ENCODE measurements around the gene UCHL1. TPM values are rescaled to one million over a fixed set of nuclear protein-coding genes. Genes with fewer than 3 reads are reported as not detected.

Gene UCHL1
- total RNA-seq, 1 experiment from 2014 or later, result not detected

DNA sequence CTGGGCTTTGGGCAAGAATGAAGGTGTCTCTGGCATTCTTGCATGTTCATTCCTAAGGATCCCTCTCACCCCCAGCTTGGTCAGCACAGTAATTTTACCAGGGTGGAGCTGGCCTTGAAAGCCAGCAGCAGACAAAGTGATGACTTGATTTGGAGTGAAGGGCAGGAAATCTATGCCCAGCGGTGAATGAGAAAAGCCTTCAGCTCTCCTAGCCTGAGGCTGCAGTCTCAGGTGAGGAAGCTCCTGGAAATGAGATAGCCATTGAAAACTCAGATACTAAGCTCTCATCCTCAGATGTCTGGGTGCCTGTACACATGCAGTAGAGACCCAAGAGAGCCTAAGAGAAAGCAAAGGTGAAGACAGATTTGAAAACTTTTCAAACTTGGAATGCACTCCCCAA is 10.7 kb upstream of the UCHL1 start:
- Histone ChIP-seq H3K4me1 (ENCODE audit: low read length) (no peaks in the 10 kb centered on the region), H3K4me3 (ENCODE audit: low read length) (no peak overlapping the region), H3K4me2 (ENCODE audit: low read depth, low read length, poor library complexity, severe bottlenecking) (no peak overlapping the region), H4K20me1 (ENCODE audit: insufficient read depth, low read depth, low read length) (no peaks in the 10 kb centered on the region), H3K36me3 (ENCODE audit: insufficient read depth, low read length) (no peaks in the 10 kb centered on the region), H3K27ac (ENCODE audit: low read length) (no peak overlapping the region), H3K9me2 (replicated peaks; ENCODE audit: insufficient read depth, low read length) (no peaks in the 10 kb centered on the region), H3K9ac (ENCODE audit: low read length) (no peak overlapping the region), H3K79me2 (ENCODE audit: low read length) (no peaks in the 10 kb centered on the region), H3K27me3 (ENCODE audit: low read length) (no peaks in the 10 kb centered on the region), H3K9me3 (ENCODE audit: low read length) (no peaks in the 10 kb centered on the region), H2AFZ (ENCODE audit: low read length) (no peak overlapping the region)
- DNase-seq, result no peak

DNA sequence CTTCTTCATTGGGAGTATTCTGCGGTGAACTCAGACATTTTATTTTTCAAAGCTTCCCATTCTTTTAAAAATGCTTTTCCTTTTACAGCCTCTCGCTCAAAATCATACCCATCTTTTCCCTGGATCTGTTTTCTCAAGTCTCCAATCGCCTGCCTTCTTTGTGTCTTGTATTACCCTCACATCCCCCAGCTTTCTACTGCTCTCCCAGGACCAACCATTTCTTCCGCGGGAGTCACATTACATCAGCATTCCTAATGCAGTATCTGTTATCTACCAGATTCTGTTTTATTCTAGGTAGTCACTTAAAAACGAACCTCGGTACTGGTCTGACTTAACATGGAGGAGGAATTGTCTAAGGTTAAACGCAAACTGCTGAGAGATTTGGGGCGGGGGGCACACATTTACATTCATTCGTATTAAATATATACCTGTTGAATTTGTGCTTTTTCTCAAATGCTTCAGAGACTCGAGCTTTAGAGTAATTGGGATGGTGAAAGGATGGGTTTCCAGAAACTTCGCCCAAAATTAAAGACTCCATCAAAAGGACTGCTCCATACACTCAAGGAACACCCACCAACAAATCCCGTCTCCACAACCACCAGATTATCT is 493 bp upstream of the UCHL1 start:
- no peaks in the 10 kb centered on the region for H3K36me3 ChIP-seq (ENCODE audit: insufficient read depth, low read length)
- H3K4me2 ChIP-seq (ENCODE audit: low read depth, low read length, poor library complexity, severe bottlenecking), result no peak overlapping the region
- H3K27ac ChIP-seq (ENCODE audit: low read length), result no peak overlapping the region
- DNase-seq, result no peak
- H3K9ac ChIP-seq (ENCODE audit: low read length), result no peak overlapping the region
- no peaks in the 10 kb centered on the region for H3K27me3 ChIP-seq (ENCODE audit: low read length)
- no peaks in the 10 kb centered on the region for H3K9me3 ChIP-seq (ENCODE audit: low read length)
- H4K20me1 ChIP-seq (ENCODE audit: insufficient read depth, low read depth, low read length), result no peaks in the 10 kb centered on the region
- no peak overlapping the region for H3K4me3 ChIP-seq (ENCODE audit: low read length)
- H3K4me1 ChIP-seq (ENCODE audit: low read length), result no peaks in the 10 kb centered on the region
- no peaks in the 10 kb centered on the region for H3K9me2 ChIP-seq (replicated peaks; ENCODE audit: insufficient read depth, low read length)
- no peak overlapping the region for H2AFZ ChIP-seq (ENCODE audit: low read length)
- no peaks in the 10 kb centered on the region for H3K79me2 ChIP-seq (ENCODE audit: low read length)

DNA sequence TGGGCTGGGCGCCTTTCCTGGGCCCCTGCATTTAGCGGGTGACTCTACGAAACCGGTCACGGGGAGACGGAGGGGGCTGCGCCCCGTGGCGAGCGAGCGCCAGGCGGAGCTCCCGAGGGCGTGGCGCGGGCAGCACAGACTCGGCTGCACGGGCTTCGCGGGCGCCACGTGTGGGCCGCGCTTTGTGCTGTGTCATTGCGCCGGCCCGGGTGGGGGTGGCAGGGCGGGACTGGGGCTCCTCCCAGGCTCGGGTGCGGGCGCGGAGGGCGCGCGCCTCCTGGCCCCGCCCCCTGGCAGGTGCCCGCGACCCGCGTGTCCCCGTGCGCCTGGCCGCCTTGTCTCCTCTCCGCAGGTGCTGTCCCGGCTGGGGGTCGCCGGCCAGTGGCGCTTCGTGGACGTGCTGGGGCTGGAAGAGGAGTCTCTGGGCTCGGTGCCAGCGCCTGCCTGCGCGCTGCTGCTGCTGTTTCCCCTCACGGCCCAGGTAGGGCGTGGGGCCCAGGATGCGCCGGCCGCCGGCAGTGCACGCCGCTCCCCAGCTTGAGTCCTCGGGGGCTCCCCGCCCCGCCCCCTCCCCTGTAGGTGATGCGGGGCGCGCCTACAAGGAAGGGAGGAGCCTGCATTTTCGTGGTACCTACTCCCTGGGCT is 651 bp downstream of the UCHL1 start:
- no peak for DNase-seq
- H2AFZ ChIP-seq (ENCODE audit: low read length), result no peak overlapping the region
- no peak overlapping the region for H3K4me2 ChIP-seq (ENCODE audit: low read depth, low read length, poor library complexity, severe bottlenecking)

DNA sequence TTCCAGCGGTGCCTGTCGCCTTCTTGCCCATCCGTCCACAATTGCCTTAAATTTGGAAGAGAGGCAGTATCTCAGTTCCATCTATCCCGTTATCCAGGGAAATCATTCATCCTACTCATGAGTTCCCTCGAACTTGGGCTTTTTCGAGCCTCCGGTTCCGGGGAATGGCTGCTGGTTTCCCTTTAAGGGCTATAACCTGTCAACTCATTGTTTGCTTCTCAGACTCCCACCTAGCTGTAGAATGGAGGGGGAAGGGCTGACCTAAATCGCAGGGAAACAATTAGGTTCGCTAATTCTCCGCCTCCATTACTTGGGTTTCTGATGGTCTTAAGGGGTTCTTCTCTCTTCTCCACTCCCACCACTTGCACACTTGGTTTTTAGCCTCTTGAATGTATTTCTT is 1.2 kb downstream of the UCHL1 start:
- H3K27me3 ChIP-seq (ENCODE audit: low read length), result no peaks in the 10 kb centered on the region
- H4K20me1 ChIP-seq (ENCODE audit: insufficient read depth, low read depth, low read length), result no peaks in the 10 kb centered on the region
- no peaks in the 10 kb centered on the region for H3K36me3 ChIP-seq (ENCODE audit: insufficient read depth, low read length)
- no peak overlapping the region for H3K27ac ChIP-seq (ENCODE audit: low read length)
- H3K9me3 ChIP-seq (ENCODE audit: low read length), result no peaks in the 10 kb centered on the region
- no peaks in the 10 kb centered on the region for H3K4me1 ChIP-seq (ENCODE audit: low read length)
- H3K9me2 ChIP-seq (replicated peaks; ENCODE audit: insufficient read depth, low read length), result no peaks in the 10 kb centered on the region
- H3K4me3 ChIP-seq (ENCODE audit: low read length), result no peak overlapping the region
- no peak overlapping the region for H3K9ac ChIP-seq (ENCODE audit: low read length)
- H3K79me2 ChIP-seq (ENCODE audit: low read length), result no peaks in the 10 kb centered on the region
- H2AFZ ChIP-seq (ENCODE audit: low read length), result no peak overlapping the region
- no peak overlapping the region for H3K4me2 ChIP-seq (ENCODE audit: low read depth, low read length, poor library complexity, severe bottlenecking)
- DNase-seq, result no peak

More for the DNA sequence above, 651 bp downstream of the UCHL1 start:
- H3K4me1 ChIP-seq (ENCODE audit: low read length), result no peaks in the 10 kb centered on the region
- no peak overlapping the region for H3K27ac ChIP-seq (ENCODE audit: low read length)
- H3K9me3 ChIP-seq (ENCODE audit: low read length), result no peaks in the 10 kb centered on the region
- H3K79me2 ChIP-seq (ENCODE audit: low read length), result no peaks in the 10 kb centered on the region
- no peak overlapping the region for H3K9ac ChIP-seq (ENCODE audit: low read length)
- H3K36me3 ChIP-seq (ENCODE audit: insufficient read depth, low read length), result no peaks in the 10 kb centered on the region
- H3K9me2 ChIP-seq (replicated peaks; ENCODE audit: insufficient read depth, low read length), result no peaks in the 10 kb centered on the region
- H3K4me3 ChIP-seq (ENCODE audit: low read length), result no peak overlapping the region
- no peaks in the 10 kb centered on the region for H3K27me3 ChIP-seq (ENCODE audit: low read length)
- no peaks in the 10 kb centered on the region for H4K20me1 ChIP-seq (ENCODE audit: insufficient read depth, low read depth, low read length)

DNA sequence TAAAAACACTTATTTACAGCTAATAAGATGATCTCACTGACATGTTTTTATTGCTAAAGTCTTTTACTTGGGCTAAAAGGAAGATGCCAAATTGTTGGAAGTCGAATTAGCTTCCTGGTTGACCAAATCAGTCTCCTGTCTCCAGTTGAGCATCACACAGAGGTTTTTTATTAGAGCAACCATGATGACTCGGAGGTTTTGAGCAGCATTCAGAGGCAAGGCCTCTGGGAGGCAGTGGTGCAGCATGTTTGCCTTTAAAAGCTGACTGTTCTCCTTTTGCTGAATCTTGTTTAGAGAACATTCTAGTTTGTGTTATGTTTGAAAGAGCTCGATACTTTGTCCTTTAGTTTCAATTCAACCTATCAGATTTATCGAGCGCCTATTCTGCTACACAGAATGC is 2.1 kb downstream of the UCHL1 start:
- no peak overlapping the region for H3K4me2 ChIP-seq (ENCODE audit: low read depth, low read length, poor library complexity, severe bottlenecking)

DNA sequence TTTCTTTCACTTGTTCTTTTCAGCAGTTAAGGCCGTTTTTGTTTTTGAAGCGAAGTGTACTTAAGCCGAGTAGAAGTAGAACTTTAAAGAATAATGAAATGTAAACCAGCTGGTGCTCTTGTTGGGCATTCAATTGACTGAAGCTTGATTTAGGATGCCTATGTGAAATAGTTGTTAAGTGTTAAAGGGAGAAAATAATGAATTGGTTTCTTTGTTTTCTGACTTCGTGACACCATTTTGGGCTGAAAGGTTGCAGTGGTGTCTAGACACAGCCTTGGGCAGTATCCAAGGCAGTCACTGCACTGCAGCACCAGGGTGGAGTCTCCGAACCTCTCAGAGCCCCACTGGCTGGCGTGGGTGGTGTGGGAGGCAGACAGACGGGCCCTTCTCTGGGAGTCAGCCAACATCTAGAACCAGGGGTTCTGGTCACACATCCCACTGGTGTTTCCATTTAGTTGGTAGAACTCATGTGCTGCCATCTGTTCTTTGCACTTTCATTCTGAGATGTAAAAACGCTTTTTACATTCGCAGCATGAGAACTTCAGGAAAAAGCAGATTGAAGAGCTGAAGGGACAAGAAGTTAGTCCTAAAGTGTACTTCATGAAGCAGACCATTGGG is 3.5 kb downstream of the UCHL1 start:
- DNase-seq, result no peak
- Histone ChIP-seq H4K20me1 (ENCODE audit: insufficient read depth, low read depth, low read length) (no peaks in the 10 kb centered on the region), H3K4me2 (ENCODE audit: low read depth, low read length, poor library complexity, severe bottlenecking) (no peak overlapping the region), H3K4me1 (ENCODE audit: low read length) (no peaks in the 10 kb centered on the region), H3K27me3 (ENCODE audit: low read length) (no peaks in the 10 kb centered on the region), H3K79me2 (ENCODE audit: low read length) (no peaks in the 10 kb centered on the region), H2AFZ (ENCODE audit: low read length) (no peak overlapping the region), H3K9me2 (replicated peaks; ENCODE audit: insufficient read depth, low read length) (no peaks in the 10 kb centered on the region), H3K9ac (ENCODE audit: low read length) (no peak overlapping the region), H3K27ac (ENCODE audit: low read length) (no peak overlapping the region), H3K36me3 (ENCODE audit: insufficient read depth, low read length) (no peaks in the 10 kb centered on the region), H3K4me3 (ENCODE audit: low read length) (no peak overlapping the region), H3K9me3 (ENCODE audit: low read length) (no peaks in the 10 kb centered on the region)

More for the DNA sequence above, 2.1 kb downstream of the UCHL1 start:
- Histone ChIP-seq H4K20me1 (ENCODE audit: insufficient read depth, low read depth, low read length) (no peaks in the 10 kb centered on the region), H3K27ac (ENCODE audit: low read length) (no peak overlapping the region), H3K9me3 (ENCODE audit: low read length) (no peaks in the 10 kb centered on the region), H3K9me2 (replicated peaks; ENCODE audit: insufficient read depth, low read length) (no peaks in the 10 kb centered on the region), H3K79me2 (ENCODE audit: low read length) (no peaks in the 10 kb centered on the region), H3K27me3 (ENCODE audit: low read length) (no peaks in the 10 kb centered on the region), H2AFZ (ENCODE audit: low read length) (no peak overlapping the region), H3K9ac (ENCODE audit: low read length) (no peak overlapping the region), H3K4me1 (ENCODE audit: low read length) (no peaks in the 10 kb centered on the region), H3K36me3 (ENCODE audit: insufficient read depth, low read length) (no peaks in the 10 kb centered on the region), H3K4me3 (ENCODE audit: low read length) (no peak overlapping the region)
- peak; percentile 41 for DNase-seq

DNA sequence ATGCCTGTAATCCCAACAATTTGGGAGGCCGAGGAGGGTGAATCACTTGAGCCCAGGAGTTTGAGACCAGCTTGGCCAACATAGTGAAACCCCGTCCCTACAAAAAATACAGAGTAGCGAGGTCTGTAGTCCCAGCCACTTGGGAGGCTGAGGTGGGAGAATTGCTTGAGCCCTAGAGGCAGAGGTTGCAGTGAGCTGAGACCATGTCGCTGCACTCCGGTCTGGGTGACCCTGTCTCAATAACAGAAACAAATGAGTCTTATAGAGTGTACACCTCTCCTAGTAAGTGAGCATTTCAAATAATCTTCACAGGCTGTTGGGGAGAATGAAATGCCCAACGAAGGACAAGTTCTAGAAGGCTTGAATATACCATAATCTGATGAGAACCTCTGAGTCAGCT is 5.5 kb downstream of the UCHL1 start:
- H3K4me3 ChIP-seq (ENCODE audit: low read length), result no peak overlapping the region
- H3K27ac ChIP-seq (ENCODE audit: low read length), result no peak overlapping the region
- H3K9me3 ChIP-seq (ENCODE audit: low read length), result no peaks in the 10 kb centered on the region
- no peak overlapping the region for H3K4me2 ChIP-seq (ENCODE audit: low read depth, low read length, poor library complexity, severe bottlenecking)
- H3K36me3 ChIP-seq (ENCODE audit: insufficient read depth, low read length), result no peaks in the 10 kb centered on the region
- H3K4me1 ChIP-seq (ENCODE audit: low read length), result no peaks in the 10 kb centered on the region
- H3K9me2 ChIP-seq (replicated peaks; ENCODE audit: insufficient read depth, low read length), result no peaks in the 10 kb centered on the region
- DNase-seq, result no peak
- no peaks in the 10 kb centered on the region for H3K79me2 ChIP-seq (ENCODE audit: low read length)
- H4K20me1 ChIP-seq (ENCODE audit: insufficient read depth, low read depth, low read length), result no peaks in the 10 kb centered on the region
- H3K27me3 ChIP-seq (ENCODE audit: low read length), result no peaks in the 10 kb centered on the region
- H2AFZ ChIP-seq (ENCODE audit: low read length), result no peak overlapping the region
- no peak overlapping the region for H3K9ac ChIP-seq (ENCODE audit: low read length)

DNA sequence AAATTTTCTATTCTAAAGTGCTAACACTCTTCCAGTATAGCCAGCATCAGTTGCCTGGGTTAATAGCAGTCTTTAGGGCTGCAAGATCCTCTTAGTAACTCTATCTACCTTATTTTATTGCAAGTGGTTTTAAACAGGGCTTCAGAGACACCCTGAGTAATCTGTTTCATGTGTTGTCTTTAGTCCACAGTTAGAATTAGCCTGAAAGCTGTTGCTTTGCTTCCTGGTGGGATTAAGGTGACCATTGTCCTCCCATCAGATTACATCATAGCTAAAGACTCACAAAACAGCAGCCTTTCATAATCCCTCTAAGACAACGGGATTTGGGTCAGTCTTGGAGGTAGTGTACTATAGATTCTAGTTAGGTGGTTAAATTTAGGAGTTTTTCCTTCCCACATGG is 7.5 kb downstream of the UCHL1 start:
- H3K4me3 ChIP-seq (ENCODE audit: low read length), result no peak overlapping the region
- H3K4me2 ChIP-seq (ENCODE audit: low read depth, low read length, poor library complexity, severe bottlenecking), result no peak overlapping the region
- H3K4me1 ChIP-seq (ENCODE audit: low read length), result no peaks in the 10 kb centered on the region
- H3K27me3 ChIP-seq (ENCODE audit: low read length), result no peaks in the 10 kb centered on the region
- H3K9ac ChIP-seq (ENCODE audit: low read length), result no peak overlapping the region
- H3K36me3 ChIP-seq (ENCODE audit: insufficient read depth, low read length), result no peaks in the 10 kb centered on the region
- no peaks in the 10 kb centered on the region for H3K9me2 ChIP-seq (replicated peaks; ENCODE audit: insufficient read depth, low read length)
- H3K27ac ChIP-seq (ENCODE audit: low read length), result no peak overlapping the region
- H2AFZ ChIP-seq (ENCODE audit: low read length), result no peak overlapping the region
- no peaks in the 10 kb centered on the region for H4K20me1 ChIP-seq (ENCODE audit: insufficient read depth, low read depth, low read length)
- H3K9me3 ChIP-seq (ENCODE audit: low read length), result no peaks in the 10 kb centered on the region
- no peaks in the 10 kb centered on the region for H3K79me2 ChIP-seq (ENCODE audit: low read length)
- DNase-seq, result no peak

All from Karpas-422 (cell line).